HG03571 (cell line): Measurements from ENCODE around the gene CD109.
"Not testable (repeated sequence)": the region's sequence is repeated elsewhere in the genome, so short reads cannot be mapped to it uniquely, and the experiment has no call there.

ENCODE experiments used
- ATAC-seq: cut with Tn5 transposase; IDR thresholded peaks from one replicate; pipeline ENCODE4 v1.9.1; 2021; ENCODE audit not compliant: unreplicated experiment

Gene CD109

DNA sequence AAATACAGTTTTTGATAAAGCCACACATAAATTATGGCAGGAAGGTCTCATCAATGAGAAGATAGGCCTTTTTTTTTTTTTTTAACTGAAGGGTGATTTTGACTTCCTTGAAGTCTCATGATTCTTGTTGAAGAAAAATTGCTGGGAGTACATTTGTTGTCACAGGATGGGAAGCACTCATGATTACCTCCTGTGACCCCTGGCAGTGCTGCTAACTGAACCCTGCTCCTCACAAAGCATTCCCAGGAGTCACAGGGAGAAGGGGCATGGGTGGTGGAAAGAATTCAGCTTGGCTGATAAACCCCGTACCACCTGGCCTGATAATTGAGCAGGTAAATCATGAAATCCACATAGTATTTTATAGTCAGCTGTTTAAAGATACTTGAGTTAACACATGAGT is 86.9 kb downstream of the CD109 start:
- no peak for ATAC-seq

DNA sequence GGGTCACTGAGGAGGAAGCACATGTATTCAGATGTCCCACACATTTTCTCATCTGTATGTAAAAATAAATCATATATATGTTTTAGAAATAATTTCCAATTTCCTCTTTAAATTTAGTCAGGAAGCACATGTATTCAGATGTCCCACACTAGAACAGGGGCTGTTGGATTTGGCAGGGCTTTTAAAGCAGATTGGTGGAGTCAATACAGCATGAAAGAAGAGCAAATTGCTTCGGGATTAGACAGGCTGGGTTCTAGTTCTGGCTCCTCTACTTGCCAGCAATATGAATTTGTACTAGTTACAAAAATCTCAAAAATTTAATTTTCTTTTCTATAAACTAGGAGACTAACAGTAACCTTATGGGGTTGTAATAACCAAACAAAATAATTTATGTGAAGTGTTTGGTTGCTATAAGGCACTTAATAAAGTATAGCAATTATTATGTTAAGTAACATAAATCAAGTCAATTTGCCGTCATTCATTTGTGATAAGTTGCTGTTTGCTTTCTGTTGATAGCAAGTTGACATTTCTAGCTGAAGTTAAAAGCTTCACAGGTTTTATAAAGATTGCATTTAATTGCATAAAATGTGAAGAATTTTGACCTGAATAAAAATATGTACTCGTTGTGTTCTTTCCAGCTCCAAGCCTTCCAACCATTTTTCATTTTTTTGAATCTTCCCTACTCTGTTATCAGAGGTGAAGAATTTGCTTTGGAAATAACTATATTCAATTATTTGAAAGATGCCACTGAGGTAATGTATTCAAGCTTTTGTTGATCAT is 88.9 kb downstream of the CD109 start:
- no peak for ATAC-seq

GRCh38 chr6:73790574-73790973 is 94.6 kb downstream of the CD109 start:
- no peak for ATAC-seq

DNA sequence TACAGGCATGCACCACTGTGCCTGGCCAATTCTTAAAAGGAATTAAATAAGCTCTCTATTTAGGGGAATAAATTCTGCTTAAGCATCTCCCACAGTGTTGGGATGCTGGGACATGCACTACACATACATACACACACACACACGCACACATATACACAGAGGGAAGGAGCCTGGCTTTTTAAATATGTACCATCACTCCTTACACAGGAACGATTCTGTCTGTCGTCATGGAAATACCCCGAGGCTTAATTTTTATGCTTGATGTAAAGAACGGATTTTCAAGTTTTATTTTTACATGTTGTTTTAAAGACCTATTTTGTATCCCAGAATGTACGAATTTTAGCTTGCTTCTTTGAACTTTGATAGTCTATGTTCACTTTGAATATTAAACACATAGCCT is 95.3 kb downstream of the CD109 start:
- ATAC-seq, result no peak

DNA sequence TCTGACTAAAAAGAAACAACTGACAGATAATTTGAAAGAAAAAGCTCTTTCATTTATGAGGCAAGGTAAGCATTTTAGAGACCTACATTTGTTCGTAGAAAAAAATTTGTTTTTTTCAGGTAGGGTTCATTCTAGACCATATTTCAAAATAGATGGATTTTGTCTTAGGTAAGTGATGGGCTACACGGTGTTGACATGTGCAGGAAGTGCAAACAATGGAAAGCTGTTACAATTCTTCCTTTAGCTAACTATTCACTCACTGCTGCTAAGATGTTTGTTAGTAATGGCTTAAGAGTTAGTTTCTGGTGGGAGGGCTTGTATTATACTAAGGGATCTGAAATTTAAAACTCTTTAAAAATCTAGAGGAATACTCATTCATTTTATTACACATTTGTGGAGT is 96.7 kb downstream of the CD109 start:
- no peak for ATAC-seq

DNA sequence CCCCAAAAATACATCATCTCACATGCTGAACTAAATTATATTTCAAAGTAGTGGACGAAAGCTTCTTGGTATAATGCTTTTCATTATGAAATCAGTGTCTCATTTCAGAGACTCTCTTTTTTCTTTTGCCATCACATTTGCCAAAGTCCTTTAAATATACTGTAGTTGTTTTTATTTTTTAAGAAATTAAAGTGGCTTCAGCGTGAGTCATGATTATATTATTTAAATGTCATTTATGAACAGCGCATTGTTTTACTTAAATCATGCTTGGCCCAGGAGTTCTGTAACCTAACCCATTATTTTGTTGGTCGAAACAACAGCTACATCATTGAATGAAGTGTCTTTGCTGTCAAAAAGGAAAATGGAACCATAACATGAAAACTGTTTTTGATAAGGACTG is 100.9 kb downstream of the CD109 start:
- no peak for ATAC-seq

GRCh38 chr6:73797861-73798260 is 101.9 kb downstream of the CD109 start:
- no peak for ATAC-seq

DNA sequence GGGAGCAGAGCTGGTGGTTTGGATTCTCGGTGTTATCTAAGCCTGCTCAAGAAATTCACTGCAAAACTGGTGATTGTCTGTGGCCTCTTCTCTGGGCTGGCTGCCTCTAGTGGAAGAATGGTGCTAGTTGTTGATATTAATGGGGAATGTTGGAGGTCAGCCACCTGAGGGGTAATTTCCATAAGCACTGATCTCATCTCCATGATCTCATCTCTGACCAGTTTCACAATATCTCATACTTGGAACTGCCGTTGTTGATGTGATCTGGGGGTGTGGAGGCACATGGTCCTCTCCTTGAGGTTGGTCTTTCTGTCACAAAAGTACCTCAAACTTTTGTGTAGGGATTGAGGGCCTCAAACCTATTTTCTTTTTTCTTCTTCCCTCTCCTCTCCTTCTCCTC is 102.6 kb downstream of the CD109 start:
- no peak for ATAC-seq

- no peak for ATAC-seq
Measured at GRCh38 chr6:73800997-73801396, 105.0 kb downstream of the CD109 start.

GRCh38 chr6:73801652-73802268 is 105.8 kb downstream of the CD109 start:
- ATAC-seq, result no peak

DNA sequence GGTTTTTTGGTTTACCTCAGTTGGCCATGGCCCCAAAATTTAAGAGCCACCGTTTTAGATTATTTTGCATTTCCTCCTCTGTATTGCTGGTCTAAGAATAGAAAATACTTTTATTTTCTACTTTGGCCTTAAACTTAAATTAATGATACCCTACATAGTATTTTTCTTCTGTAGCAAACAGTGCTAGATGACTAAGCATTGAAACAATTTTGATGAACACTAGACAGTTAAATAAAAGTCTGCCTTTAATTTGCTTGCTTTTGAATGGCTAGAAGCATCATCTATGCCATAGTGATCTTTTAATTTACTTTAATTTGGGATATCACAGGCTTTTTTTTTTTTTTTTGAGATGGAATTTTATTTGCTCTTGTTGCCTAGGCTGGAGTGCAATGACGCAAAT is 106.4 kb downstream of the CD109 start:
- no peak for ATAC-seq

DNA sequence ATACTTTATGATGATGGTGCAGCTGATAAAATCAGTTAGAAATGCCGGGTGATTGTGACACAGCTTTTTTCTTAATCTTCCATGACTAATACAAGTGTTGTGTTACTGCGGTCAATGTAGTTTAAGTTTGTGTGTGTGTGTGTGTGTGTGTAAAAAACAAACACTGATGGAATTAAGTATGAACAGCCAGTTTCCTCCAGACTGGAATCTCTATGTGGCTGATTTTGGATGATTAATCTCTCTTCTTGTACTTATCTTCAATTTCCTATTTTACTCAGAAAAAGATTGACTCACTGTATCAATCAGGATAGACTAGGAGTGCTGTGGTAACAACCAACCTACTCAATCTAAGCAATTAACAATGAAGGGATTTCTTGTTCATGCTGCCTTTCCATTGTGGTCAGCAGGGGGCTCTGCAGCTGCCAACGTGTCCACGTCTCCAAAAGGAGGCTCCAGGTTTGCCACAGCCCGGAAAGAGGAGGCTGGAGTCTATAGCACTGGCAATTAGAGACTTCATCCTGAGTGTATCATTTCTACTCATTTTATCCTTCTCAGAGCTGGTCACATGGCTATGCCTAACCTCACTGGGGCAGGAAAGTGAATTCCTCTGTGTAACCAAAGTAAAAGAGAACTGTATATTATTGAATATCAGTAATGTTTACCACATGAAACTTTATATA is 107.7 kb downstream of the CD109 start:
- ATAC-seq, result no peak

DNA sequence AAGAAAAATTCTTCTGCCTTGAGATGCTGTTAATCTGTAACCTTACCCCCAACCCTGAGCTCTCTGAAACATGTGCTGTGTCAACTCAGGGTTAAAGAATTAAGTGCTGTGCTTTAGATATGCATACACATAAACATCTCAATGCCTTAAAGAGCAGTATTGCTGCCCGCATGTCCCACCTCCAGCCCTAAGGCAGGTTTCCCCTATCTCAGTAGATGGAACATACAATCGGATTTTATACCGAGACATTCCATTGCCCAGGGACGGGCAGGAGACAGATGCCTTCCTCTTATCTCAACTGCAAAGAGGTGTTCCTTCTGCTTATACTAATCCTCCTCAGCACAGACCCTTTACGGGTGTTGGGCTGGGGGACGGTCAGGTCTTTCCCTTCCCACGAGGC is 109.2 kb downstream of the CD109 start:
- ATAC-seq, result not testable (repeated sequence)

DNA sequence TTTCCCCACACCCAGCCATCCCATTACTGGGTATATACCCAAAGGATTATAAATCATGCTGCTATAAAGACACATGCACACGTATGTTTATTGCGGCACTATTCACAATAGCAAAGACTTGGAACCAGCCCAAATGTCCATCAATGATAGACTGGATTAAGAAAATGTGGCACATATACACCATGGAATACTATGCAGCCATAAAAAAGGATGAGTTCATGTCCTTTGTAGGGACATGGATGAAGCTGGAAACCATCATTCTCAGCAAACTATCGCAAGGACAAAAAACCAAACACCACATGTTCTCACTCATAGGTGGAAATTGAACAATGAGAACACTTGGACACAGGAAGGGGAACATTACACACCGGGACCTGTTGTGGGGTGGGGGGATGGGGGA is 110.0 kb downstream of the CD109 start:
- ATAC-seq, result not testable (repeated sequence)

GRCh38 chr6:73811706-73812105 is 115.7 kb downstream of the CD109 start:
- no peak for ATAC-seq

- ATAC-seq, result no peak
Measured at GRCh38 chr6:73817253-73817652, 121.2 kb downstream of the CD109 start.

DNA sequence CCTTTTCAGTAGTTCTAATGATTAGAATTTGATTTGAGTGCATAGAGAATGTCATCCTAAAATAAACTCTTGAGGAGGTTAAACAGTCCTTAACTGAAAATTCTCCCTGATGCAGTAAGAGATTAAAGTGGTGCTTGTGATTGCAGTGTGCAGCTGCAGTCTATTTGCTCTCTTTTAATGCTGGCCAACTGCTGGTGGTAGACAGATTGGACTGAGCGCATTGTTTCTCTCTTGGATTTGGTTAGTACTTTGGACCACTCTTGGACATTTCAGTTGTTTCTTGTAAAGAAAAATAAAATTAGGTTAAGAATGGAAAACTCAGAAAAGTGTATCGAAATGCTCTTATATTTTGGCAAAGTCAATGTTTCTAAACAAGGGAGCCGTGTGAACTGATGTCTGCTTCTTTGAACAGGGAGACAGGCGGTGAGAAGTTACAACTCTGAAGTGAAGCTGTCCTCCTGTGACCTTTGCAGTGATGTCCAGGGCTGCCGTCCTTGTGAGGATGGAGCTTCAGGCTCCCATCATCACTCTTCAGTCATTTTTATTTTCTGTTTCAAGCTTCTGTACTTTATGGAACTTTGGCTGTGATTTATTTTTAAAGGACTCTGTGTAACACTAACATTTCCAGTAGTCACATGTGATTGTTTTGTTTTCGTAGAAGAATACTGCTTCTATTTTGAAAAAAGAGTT is 127.2 kb downstream of the CD109 start:
- no peak for ATAC-seq

- ATAC-seq, result no peak
Measured at GRCh38 chr6:73823832-73824231, 127.8 kb downstream of the CD109 start.

DNA sequence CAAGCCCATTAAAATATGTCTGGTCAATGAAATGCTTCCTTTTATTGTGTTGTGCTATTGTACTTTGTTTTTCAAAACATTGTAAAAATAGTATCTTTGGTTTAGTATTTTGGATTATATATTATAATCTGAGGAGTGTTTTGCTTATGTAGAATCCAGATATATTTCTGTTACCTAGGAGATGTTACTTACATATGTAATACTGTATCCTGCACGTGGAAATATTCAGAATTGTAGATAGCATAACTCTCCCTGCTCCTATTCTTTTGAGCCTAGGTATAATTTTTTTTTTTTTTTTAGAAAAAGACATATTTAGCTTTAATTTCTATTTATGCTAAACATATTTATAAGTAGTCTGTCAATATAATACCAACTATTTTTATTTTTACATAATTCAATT is 130.6 kb downstream of the CD109 start:
- ATAC-seq, result no peak

- ATAC-seq, result no peak
Measured at GRCh38 chr6:73830119-73830518, 134.1 kb downstream of the CD109 start.

DNA sequence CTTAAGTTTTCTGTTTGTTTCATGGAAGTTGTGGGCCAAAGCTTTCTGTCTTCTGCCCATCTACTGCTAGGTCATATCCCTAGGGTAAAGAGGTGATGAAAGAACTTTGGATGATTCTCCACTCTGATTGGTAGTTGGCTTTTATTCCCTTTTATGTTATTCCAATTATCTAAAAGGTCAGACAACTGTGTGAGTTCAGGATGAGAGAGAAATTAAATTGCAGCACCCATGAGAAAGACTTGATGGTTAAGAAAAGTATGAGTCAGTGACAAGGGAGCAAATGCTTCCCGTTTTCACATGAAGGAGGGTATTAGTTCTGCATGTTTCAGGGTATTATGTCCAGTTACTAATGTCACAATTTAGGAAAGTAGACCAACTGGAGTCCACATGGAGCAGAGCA is 136.3 kb downstream of the CD109 start:
- ATAC-seq, result no peak

GRCh38 chr6:73844696-73845095 is 148.7 kb downstream of the CD109 start:
- ATAC-seq, result not testable (repeated sequence)
